ENCODE results near the gene PANX2.

DNA sequence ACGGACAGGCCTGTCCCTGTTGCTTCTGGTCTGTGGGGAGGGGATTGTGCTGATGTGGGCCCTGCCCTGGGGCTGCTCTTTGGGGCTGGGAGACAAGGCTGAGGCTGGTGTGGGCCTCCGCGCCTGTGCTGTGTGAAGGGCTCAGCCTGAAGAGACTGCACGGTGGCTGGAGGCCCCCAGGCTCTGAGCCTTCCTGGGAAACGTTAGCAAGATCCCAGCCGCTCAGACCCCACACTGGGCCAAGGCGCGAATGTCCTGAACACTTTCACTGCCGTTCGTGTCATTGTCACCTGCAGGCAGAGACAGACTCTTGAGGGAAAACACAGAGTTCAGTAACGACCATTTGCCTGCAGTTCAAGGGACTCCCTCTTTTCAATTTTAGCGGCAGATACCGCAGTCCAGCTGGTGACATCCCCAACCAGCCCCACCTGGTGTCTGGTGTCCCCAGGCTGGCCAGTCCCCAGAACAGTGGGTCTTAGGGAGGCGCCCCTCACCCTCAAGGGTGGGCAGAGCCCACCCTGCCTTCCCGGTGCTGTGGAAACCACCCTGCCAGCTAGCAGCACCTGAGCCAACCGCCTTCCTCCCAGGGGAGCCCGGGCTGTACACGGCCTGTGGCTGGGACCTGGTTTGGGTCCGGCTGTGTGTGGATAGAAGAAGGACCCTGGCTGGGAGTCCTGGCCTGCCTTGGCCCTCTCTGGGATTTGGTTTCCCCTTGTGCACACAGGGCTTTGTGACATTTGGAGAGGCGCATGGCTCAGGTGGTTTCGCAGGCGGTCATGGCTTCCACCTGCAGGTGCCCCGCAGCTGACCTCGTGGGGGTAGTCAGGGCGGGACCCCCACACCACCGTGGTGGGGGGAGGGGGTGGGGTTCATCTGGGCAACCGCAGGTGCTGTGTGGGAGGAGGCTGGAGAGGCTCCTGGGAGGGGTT, 5.7 kb downstream of the PANX2 start:
- TF ChIP-seq POLR2A (IDR thresholded peaks at IDR 0.05), result no peak
- TF ChIP-seq, protein P1, sequence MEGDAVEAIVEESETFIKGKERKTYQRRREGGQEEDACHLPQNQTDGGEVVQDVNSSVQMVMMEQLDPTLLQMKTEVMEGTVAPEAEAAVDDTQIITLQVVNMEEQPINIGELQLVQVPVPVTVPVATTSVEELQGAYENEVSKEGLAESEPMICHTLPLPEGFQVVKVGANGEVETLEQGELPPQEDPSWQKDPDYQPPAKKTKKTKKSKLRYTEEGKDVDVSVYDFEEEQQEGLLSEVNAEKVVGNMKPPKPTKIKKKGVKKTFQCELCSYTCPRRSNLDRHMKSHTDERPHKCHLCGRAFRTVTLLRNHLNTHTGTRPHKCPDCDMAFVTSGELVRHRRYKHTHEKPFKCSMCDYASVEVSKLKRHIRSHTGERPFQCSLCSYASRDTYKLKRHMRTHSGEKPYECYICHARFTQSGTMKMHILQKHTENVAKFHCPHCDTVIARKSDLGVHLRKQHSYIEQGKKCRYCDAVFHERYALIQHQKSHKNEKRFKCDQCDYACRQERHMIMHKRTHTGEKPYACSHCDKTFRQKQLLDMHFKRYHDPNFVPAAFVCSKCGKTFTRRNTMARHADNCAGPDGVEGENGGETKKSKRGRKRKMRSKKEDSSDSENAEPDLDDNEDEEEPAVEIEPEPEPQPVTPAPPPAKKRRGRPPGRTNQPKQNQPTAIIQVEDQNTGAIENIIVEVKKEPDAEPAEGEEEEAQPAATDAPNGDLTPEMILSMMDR (IDR thresholded peaks at IDR 0.05), result no peak

Measured in breast epithelium (tissue), 3 donors.